ENCODE measurements around the gene PWWP2B.

Gene PWWP2B

DNA sequence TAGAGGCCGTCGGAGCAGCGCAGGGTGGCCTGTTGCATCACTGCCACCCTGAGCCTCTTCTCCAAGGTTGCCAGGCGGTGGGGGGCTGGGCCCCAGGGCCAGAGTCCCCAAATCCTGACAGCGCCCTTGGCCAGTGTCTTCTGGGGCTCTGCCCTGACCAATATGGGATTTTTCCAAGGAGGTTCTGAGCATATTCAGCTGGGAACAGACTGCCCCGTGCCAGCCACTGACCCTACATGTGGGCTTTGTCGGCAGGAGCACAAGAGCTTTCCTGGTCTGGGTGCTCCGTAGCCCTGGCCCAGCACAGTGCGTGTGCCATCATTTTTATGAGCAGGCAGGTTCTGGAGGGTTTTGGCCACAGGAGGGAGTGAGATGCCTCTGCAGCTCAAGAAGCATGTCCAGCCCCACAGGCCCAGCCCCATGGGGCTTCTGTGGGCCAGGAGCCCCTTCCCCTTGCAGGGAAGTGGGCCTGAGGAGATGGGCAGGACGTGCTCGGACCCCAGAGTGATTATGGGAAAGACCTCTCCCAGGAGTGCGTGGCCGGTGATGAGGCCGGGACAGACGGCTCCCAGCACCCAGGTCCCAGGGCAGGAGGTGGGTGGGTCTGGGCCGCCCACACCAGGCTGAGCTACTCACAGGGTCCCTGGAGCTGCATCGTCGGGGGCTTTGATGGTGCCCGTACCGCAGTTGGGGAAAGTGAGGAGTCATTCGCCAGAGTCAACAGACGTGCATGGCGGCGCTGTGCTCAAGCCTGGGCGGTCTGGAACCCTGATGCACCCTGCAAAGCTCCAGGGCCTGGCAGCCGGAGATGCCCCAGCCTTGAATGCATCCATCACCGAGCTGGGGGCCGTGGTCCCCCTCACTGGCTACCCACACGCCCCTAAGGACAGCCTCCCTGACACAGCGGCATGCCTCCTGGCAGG is 66.6 kb downstream of the PWWP2B start:
- Histone ChIP-seq H3K4me1 (ENCODE audit: insufficient read depth, low read length, poor library complexity, severe bottlenecking) (no peaks in the 10 kb centered on the region), H3K4me3 (ENCODE audit: low read length, poor library complexity, severe bottlenecking) (no peak overlapping the region), H4K20me1 (ENCODE audit: insufficient read depth, low read length, poor library complexity, severe bottlenecking) (no peaks in the 10 kb centered on the region), H3F3A (ENCODE audit: low read depth) (no peaks in the 10 kb centered on the region), H3K79me2 (ENCODE audit: insufficient read depth, low read length) (no peaks in the 10 kb centered on the region), H3K9me2 (replicated peaks; ENCODE audit: low read depth, low read length) (no peaks in the 10 kb centered on the region), H3K27me3 (ENCODE audit: insufficient read depth, low read length, poor library complexity, severe bottlenecking) (no peaks in the 10 kb centered on the region), H2AFZ (ENCODE audit: low read length) (no peak overlapping the region), H3K9ac (ENCODE audit: low read depth, low read length, poor library complexity, severe bottlenecking) (no peak overlapping the region), H3K36me3 (ENCODE audit: insufficient read depth, low read length) (no peaks in the 10 kb centered on the region), H3K4me2 (ENCODE audit: low read depth, low read length, poor library complexity, severe bottlenecking) (no peak overlapping the region), H3K9me3 (ENCODE audit: insufficient read depth, low read depth, low read length) (no peaks in the 10 kb centered on the region)
- no peak for TF ChIP-seq EZH2phosphoT487 (IDR thresholded peaks at IDR 0.05; ENCODE audit: borderline replicate concordance)
- TF ChIP-seq, protein P1, sequence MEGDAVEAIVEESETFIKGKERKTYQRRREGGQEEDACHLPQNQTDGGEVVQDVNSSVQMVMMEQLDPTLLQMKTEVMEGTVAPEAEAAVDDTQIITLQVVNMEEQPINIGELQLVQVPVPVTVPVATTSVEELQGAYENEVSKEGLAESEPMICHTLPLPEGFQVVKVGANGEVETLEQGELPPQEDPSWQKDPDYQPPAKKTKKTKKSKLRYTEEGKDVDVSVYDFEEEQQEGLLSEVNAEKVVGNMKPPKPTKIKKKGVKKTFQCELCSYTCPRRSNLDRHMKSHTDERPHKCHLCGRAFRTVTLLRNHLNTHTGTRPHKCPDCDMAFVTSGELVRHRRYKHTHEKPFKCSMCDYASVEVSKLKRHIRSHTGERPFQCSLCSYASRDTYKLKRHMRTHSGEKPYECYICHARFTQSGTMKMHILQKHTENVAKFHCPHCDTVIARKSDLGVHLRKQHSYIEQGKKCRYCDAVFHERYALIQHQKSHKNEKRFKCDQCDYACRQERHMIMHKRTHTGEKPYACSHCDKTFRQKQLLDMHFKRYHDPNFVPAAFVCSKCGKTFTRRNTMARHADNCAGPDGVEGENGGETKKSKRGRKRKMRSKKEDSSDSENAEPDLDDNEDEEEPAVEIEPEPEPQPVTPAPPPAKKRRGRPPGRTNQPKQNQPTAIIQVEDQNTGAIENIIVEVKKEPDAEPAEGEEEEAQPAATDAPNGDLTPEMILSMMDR (conservative IDR thresholded peaks at IDR 0.05; ENCODE audit: low read length): peak; percentile 37

DNA sequence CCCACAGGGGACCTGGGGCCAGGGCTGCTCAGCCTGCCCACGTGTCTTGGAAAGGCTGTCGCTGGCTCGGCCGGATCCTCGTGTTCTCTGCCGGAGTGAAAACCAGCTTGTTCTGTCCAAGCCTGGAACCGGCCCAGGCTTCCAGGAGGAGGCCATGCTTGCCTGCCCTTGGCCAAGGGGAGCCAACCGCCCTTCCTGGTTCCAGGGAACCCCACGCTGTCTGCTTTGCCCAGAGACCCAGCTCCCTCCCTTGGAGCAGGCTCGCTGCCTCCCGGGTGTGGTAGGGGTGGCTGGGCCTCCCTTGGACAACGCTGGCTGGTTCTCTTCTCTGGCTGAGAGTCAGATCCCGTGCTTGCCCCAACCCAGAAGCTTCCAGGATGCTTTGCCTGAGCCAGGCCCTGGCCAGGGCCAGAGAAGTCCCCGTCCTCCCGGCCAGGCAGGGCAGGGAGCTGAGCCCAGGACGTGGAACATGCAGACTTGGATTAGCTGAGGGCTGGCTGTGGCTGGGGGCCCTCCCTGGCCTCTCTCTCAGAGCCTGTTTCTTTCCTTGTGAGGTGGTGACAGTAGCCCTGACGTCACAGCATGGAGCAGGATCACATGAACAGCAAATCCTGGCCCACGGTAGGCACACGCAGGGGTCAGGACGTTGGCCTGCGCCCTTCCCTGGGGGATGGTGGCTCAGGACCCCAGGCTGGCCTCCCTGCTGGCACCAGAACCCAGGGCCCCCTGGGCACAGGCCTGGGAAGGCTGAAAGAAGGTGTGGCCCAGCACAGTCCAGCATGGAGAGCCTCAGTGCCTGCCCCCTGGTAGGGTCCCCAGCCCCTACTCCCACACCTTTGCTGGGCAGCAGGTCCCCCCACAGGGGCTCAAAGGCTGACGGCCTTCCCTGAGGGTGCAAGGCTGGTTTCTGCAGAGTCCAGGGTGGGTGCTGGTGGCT is 67.5 kb downstream of the PWWP2B start:
- H3K9me3 ChIP-seq (ENCODE audit: insufficient read depth, low read depth, low read length): no peaks in the 10 kb centered on the region
- H3K4me2 ChIP-seq (ENCODE audit: low read depth, low read length, poor library complexity, severe bottlenecking): no peak overlapping the region
- H4K20me1 ChIP-seq (ENCODE audit: insufficient read depth, low read length, poor library complexity, severe bottlenecking): no peaks in the 10 kb centered on the region
- H3K79me2 ChIP-seq (ENCODE audit: insufficient read depth, low read length): no peaks in the 10 kb centered on the region
- H2AFZ ChIP-seq (ENCODE audit: low read length): no peak overlapping the region
- H3K36me3 ChIP-seq (ENCODE audit: insufficient read depth, low read length): no peaks in the 10 kb centered on the region
- TF ChIP-seq, protein P1 (conservative IDR thresholded peaks at IDR 0.05; ENCODE audit: low read length): no peak
- no peak for TF ChIP-seq EZH2phosphoT487 (IDR thresholded peaks at IDR 0.05; ENCODE audit: borderline replicate concordance)
- no peaks in the 10 kb centered on the region for H3K4me1 ChIP-seq (ENCODE audit: insufficient read depth, low read length, poor library complexity, severe bottlenecking)
- H3K9me2 ChIP-seq (replicated peaks; ENCODE audit: low read depth, low read length): no peaks in the 10 kb centered on the region
- H3K4me3 ChIP-seq (ENCODE audit: low read length, poor library complexity, severe bottlenecking): no peak overlapping the region
- no peaks in the 10 kb centered on the region for H3K27me3 ChIP-seq (ENCODE audit: insufficient read depth, low read length, poor library complexity, severe bottlenecking)
- H3K9ac ChIP-seq (ENCODE audit: low read depth, low read length, poor library complexity, severe bottlenecking): no peak overlapping the region
- no peaks in the 10 kb centered on the region for H3F3A ChIP-seq (ENCODE audit: low read depth)

DNA sequence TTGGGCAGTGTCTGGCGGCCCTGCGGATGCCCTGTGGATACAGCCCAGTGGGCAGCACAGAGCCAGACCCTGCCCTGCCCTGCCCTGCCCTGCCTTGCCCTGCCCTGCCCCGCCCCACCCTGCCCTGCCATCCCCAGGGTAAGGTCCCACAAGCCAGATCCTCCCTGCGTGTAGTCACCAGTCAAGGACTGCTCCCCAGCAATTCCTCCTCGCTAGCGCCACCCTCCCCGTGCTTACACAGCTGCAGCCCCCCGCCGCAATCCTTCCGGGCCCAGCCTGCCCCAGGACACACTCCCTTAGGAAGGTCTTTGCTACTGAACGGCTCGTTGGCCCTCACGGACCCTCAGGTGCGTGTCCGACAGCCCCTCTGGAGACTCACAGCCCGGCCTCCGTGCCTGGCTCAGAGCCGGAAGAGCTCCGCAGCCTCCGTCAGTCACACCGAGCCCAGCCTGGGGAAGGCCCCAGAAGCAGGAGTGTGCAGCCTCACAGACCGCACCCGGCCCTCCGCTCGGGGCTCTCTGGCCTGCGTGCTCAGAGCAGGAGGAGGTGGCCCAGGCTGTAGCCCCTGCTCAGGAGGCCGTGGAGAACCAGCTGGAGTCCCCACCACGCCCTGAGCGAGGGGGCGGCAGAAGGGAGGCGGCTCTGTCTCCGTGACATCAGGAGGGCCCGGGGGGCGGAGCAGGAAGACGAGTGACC is 68.3 kb downstream of the PWWP2B start:
- H3K4me2 ChIP-seq (ENCODE audit: low read depth, low read length, poor library complexity, severe bottlenecking): no peak overlapping the region
- H4K20me1 ChIP-seq (ENCODE audit: insufficient read depth, low read length, poor library complexity, severe bottlenecking): no peaks in the 10 kb centered on the region
- H3K4me1 ChIP-seq (ENCODE audit: insufficient read depth, low read length, poor library complexity, severe bottlenecking): no peaks in the 10 kb centered on the region
- no peaks in the 10 kb centered on the region for H3K9me3 ChIP-seq (ENCODE audit: insufficient read depth, low read depth, low read length)
- TF ChIP-seq, protein P1 (conservative IDR thresholded peaks at IDR 0.05; ENCODE audit: low read length): no peak
- TF ChIP-seq EZH2phosphoT487 (IDR thresholded peaks at IDR 0.05; ENCODE audit: borderline replicate concordance): no peak
- H3F3A ChIP-seq (ENCODE audit: low read depth): no peaks in the 10 kb centered on the region
- no peaks in the 10 kb centered on the region for H3K36me3 ChIP-seq (ENCODE audit: insufficient read depth, low read length)
- no peak overlapping the region for H3K4me3 ChIP-seq (ENCODE audit: low read length, poor library complexity, severe bottlenecking)
- no peaks in the 10 kb centered on the region for H3K9me2 ChIP-seq (replicated peaks; ENCODE audit: low read depth, low read length)
- no peaks in the 10 kb centered on the region for H3K27me3 ChIP-seq (ENCODE audit: insufficient read depth, low read length, poor library complexity, severe bottlenecking)
- no peak overlapping the region for H3K9ac ChIP-seq (ENCODE audit: low read depth, low read length, poor library complexity, severe bottlenecking)
- H2AFZ ChIP-seq (ENCODE audit: low read length): no peak overlapping the region
- no peaks in the 10 kb centered on the region for H3K79me2 ChIP-seq (ENCODE audit: insufficient read depth, low read length)

Data from Loucy (cell line).